AG09319 (cell line): ENCODE measurements around the gene ADARB1.

Experiments used
- DNase-seq: peaks from one replicate; pipeline ENCODE4 v3.0.0-alpha.2; 2010; ENCODE audit warnings: low read depth; ENCODE audit errors: extremely low read depth
- TF ChIP-seq, protein P1 (sequence below): IDR thresholded peaks from 2 replicates; pipeline ENCODE4 v1.5.1; 2011; ENCODE audit warnings: low read depth, mild to moderate bottlenecking, inconsistent platforms, low read length, moderate library complexity

ADARB1 gene

GRCh38 chr21:45253633-45254459, 179.5 kb downstream of the ADARB1 start:
- no peak for DNase-seq
- TF ChIP-seq, protein P1, sequence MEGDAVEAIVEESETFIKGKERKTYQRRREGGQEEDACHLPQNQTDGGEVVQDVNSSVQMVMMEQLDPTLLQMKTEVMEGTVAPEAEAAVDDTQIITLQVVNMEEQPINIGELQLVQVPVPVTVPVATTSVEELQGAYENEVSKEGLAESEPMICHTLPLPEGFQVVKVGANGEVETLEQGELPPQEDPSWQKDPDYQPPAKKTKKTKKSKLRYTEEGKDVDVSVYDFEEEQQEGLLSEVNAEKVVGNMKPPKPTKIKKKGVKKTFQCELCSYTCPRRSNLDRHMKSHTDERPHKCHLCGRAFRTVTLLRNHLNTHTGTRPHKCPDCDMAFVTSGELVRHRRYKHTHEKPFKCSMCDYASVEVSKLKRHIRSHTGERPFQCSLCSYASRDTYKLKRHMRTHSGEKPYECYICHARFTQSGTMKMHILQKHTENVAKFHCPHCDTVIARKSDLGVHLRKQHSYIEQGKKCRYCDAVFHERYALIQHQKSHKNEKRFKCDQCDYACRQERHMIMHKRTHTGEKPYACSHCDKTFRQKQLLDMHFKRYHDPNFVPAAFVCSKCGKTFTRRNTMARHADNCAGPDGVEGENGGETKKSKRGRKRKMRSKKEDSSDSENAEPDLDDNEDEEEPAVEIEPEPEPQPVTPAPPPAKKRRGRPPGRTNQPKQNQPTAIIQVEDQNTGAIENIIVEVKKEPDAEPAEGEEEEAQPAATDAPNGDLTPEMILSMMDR = no peak

DNA sequence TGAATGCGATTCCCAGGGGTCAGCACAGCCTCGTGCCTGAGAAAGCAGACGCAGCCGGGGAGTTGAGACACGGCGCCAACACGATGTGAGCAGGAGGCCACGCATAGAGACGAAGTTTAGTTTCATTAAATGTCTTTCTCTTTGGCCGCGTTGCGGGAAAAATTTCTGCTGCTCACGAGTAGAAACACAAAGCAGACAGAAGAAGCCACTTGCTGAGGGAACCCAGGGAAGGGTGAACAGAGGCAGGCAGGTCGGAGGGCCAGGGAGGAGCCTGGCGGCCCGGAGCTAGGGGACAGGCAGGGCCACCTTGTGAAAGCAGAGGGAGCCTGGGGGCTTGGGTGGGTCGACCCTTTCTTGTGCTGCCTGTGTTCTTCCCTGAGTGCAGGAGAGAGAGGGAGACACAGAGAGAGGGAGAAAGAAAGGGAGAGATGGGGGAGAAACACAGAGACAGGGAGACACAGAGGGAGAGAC, 180.1 kb downstream of the ADARB1 start:
- TF ChIP-seq, protein P1 = no peak
- DNase-seq = no peak

DNA sequence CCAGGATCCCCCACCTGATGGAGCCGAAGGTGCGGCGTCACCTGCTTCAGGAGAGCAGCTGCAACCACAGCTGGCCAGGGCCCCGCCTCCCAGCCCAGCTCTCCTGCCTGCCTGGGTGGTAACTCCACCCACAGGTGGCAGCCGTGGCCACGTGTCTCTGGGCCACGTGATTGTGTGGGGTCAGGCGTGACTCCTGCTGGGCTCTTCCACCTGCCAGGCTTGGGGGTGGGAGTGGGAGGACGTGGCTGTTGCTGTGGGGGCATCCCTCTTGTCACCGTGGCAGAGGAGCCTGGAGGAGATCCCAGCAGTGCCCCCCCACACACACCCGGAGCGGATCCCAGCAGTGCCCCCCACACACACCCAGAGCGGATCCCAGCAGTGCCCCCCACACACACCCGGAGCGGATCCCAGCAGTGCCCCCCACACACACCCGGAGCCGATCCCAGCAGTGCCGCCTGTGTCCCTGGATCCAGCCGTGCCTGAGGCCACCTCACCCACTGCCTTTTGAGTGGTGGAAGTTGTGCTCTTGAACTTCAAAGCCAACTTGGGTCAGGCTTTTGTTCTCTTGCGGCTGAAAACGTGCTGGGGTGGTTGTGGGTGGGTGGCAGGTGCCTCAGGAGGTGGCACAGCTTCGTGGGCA, 181.1 kb downstream of the ADARB1 start:
- DNase-seq = no peak
- TF ChIP-seq, protein P1 = no peak

- DNase-seq = no peak
- TF ChIP-seq, protein P1 = no peak
Measured at GRCh38 chr21:45256021-45256911, 181.9 kb downstream of the ADARB1 start.

DNA sequence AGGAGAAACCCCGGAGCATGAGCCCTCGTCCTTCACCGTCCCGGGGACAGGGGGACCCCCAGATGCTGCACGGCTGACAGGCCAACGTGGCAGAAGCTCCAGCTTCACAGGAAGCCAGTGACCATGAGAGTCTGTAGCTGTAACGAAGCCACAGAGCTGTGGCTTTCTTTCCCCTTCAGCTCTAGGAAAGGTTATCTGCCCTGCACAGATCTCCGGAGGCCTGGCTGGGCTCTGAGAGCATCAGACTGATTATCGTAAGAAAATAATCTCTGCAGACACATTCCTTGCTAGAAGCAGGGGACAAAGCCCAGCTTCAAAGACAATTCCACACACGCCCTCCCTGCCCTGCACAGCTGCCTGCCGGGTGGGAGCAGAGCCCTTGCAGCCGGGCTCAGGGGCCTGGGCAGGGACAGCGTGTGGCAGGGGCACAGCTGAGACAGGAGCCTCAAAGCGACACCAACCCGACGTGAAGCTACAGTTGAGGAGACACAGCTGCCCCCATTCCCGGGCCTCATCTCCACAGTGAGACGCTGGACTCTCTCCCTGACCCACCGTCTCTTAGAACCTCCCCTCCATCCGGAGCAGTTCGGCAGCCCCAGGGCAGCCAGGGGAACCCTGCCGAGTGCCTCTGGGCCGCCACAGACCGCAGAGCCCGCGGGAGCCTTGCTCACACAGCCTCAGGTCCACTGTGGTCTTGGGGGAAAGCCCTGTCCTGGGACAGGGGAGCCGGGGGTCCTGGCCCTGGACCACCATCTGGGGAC, 182.7 kb downstream of the ADARB1 start:
- DNase-seq = no peak
- TF ChIP-seq, protein P1 = no peak

- no peak for DNase-seq
- TF ChIP-seq, protein P1 = no peak
Measured at GRCh38 chr21:45257673-45258341, 183.4 kb downstream of the ADARB1 start.
